GM19468 (cell line): ENCODE data around the gene TXNRD3.
A peak's percentile ranks its signal among the peaks of the same experiment; 100 is the strongest.

Experiments
- ATAC-seq: cut with Tn5 transposase; IDR thresholded peaks from one replicate; pipeline ENCODE4 v1.9.1; 2021; ENCODE audit warnings: mild to moderate bottlenecking, moderate library complexity, moderate number of reproducible peaks; ENCODE audit not compliant: unreplicated experiment; ENCODE audit errors: extremely low read depth

TXNRD3 gene

DNA sequence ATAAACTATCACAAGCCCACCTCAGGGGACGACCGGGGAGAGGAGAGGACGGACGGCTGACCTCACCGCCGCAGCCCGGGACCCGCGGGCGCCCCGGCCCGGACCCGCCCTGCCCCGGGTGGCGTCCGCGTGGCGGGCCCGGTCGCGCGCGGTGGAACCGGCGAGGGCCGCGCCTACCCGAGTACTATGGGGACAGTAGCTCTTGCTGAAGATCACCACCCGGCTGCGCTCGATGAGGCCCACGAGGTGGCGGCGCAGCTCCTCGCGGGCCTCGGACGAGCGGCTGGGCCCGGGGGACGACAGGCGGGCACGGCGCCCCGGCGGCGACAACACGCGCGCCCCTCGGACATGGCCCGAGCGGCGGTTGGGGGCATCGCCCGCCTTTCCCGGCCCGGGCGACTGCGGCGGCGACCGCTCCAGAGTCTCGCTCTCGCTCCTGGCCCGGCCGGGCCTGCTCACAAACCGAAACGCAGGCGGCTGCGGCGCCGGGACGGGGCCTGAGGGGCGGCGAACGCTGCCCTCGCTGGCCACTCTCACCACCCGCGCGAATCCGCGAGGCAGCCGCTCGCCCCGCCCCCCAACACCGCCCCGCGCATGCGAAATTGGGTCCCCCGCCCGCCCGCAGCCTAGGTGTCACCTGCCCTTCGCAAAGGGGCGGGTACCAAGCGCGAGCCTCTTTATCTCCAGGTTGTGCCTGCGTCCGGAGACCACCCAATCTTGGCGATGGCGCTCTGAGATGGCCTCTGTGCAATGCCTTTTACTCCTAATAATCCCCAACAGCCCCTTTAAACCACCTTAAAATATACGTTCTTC lies at the start of gene TXNRD3:
Gene TXNRD3, minus strand, starts transcription at position 554 of the 813 bp plus-strand sequence.
- no peak for ATAC-seq

DNA sequence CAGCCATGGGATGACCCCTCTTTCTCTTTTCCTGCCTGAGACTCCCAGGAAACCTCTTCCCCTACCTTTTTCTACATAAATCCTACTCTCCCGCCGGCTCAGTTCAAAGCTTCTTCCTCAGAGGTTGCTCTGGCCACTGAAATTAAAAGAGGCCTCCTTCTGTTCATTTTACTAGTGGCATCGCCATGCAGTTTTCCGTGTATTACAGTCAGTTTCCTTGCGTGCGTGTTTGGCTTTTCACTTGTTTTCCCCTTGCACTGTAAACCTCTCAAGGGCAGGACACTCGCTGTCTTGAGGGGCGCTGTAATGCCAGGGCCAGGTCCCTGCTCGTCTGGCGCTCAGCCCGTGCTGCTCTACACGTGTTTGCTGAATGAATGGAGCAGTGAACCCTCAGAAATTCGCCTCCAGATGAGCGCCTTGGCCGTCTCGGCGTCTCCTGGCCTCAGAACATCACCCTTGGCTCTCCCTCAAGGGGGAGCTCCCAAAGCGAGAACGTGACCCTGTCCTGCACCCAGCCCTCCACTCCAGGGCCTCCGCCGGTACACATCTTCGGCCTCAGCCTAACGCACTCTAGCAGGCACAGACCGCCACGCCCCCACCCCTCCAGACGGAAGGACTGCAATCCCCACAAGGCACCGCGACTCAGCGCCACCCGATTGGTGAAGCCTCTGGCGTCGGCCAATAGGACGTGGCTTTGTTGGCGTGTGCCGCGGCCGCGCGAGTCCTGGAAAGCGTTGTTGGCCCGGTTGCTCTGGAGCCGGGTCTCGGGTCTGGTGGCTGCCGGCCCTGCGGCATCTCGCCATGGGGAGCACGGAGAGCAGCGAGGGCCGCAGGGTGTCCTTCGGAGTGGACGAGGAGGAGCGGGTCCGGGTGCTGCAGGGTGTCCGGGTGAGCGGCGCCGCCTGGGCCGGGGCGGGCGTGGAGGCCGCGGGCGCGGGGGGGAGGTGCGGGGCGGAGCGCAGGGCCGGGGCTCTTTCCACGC lies 48.9 kb upstream of the TXNRD3 start, which contains the start of gene CHCHD6:
Gene CHCHD6, plus strand, starts transcription at position 729 of the 982 bp plus-strand sequence. Its CDS starts 73 bp downstream, at position 802.
- peak; percentile 76 for ATAC-seq

DNA sequence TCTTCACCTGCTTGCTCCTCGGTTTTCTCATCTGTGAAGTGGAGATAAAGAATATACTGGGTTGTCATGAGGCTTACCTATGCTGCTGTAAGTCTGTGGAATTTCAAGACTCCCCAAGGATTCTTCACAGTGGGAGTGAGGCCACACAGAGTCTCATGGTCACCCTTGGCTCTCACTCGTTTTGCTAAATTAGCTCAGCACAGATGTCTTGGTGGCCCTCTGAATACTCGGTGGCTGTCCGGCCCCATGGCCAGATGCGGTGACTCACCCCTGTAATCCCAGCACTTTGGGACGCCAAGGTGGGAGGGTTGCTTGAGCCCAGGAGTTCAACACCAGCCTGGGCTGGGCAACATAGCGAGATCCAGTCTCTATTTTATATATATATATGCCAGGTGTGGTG lies 44.1 kb upstream of the TXNRD3 start:
- ATAC-seq = no peak

DNA sequence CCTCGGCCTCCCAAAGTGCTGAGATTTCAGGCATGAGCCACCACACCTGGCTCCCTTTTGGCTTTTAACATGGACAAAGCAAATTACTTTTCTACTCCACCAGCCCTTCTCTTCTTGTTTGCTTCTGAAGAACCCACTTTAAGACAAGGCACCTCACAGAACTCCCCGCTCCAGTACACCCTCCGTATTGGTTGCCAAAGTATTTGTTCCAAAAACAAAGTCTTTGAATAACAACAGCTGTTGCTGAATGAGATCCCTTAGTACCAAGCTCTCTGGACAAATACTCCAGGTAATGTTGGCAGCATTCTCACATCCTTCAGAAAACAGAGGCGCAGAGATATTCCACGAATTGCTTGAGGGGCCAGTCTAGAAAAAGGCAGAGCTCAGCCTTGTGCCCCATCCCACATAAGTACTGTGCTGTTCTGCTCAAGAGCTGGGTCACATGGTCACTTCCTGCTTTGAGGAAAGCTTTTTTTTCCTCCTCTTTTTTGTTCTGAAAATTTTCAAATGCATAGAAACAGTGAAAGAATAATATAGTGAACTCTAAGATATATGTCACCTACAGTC lies 41.9 kb upstream of the TXNRD3 start:
- no peak for ATAC-seq

DNA sequence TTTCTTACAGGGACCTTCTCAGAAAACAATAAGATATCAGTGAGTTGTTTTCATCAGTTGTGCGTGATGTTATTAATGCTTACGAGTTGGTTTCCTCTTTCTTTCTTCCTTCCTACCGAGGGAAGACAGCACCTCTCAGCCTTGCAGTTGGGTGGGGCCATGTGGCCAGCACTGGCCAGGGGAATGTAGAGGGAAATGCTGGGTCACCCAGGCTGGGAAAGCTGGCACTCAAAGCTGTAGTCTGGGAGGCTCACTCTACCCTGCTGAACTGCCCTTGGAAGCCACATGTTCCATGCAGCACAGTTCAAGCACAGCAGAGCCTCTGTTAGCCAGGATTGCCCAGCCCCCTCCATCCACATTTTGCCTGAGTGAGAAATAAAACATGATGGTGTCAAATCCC lies 39.0 kb upstream of the TXNRD3 start:
- ATAC-seq = no peak

DNA sequence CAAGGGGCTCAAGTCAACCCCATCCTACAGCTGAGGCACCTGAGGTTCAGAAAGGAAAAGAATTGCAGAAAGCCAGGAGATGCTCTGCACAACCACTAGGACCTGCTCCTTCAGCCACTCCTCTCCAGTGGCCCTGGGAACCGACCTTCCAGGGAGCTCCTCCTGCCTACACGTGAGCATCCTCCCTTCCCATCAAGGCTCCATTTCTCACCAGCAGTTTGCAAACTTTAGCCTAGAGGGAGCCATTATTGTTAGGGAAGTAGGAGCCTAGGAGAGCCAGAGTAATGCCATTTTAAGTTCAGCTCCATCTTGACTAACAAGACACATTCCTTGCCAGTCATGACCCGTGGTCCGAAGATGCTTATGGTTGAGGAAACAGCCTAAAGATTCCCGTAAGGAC lies 37.9 kb upstream of the TXNRD3 start:
- ATAC-seq = no peak

DNA sequence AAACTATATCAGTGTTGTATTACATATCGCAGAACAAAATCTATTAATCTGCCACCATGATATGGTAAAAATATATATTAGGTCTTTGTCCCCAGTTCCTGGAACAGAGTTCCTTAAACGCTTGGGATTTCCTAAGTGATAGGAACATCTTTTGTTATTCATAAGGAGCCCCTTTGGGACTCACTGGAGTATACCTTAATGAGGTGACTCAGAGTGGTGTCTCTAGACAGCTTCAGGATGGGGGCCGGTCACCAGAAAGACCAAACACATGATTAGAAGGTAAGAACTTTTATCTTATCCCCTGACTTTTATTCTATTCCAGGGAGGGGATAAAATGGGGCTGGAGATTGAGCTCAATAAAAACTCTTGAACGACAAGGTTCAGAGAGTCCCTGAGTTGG lies 36.8 kb upstream of the TXNRD3 start:
- no peak for ATAC-seq

DNA sequence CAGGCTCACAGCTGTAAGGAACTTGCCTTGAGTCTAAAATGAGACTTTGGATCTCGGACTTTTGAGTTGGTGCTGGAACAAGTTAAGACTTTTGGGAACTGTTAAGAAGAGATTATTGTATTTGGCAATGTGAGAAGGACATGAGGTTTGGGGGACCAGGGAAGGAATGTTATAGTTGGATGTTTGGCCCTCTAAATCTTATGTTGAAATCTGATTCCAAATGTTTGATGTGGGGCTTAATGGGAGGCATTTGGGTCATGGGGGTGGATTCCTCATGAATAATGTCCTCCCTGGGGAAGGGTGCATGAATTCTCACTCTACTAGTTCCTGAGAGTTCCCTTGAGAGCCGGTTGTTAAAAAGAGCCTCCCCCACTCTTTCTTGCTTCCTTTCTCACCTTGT lies 30.6 kb upstream of the TXNRD3 start:
- no peak for ATAC-seq

DNA sequence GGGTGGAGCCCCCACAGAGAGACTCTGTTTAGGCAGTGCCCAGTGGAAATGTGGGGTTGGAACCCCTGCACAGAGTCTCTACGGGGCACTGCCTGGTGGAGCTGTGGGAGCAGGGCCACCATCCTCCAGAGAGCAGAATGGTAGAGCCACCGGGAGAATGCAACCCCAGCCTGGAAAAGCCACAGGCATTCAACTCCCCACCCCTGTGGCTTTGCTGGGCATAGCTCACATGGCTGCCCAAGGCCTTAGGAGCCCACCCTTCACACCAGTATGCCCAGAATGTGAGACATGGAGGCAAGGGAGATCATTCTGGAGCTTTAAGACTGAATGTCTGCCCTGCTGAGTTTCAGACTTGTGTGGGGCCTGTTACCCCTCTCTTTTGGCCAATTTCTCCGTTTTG lies 30.1 kb upstream of the TXNRD3 start:
- ATAC-seq = no peak

DNA sequence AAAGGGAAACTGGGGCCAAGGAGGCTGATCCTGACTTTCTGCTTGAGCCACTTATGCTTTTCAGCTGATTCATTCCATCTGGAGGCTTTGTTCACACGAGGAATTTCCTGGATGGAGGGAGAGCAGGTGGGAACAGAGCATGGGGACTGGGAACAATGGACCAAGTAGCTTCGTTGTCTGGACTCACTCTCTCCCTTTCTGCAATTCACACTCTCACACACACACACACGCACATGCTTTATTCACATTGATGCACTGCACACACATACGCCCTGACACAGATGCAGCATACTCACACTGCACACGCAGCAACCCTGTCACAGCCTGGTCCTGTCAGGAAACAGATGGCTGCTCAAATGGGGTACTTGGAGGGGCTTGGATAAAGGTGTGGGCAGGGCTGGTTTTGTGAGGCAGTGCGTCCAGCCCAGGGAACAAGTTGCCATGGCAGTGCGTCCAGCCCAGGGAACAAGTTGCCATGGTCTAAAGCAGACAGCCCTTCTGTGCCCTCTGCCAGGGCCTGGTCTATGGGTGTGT lies 29.4 kb upstream of the TXNRD3 start:
- ATAC-seq = no peak

DNA sequence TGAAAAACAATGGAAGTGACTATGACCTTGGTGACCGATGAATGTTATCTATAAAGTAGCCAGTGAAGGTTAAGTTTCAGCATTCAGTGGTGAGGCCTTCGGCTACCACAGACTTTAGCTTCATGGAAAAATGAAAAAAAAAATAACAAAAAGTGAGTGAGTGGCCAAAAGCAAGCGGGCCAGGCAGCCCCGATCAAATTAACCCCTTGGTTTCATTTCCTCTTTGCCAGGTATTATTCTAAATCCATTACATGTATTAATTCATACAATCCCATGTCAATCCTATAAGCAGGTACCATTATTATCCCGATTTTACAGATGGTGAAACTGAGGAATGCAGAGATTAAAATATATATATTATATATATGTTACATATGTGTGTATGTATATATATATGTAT lies 28.1 kb upstream of the TXNRD3 start:
- ATAC-seq = no peak

DNA sequence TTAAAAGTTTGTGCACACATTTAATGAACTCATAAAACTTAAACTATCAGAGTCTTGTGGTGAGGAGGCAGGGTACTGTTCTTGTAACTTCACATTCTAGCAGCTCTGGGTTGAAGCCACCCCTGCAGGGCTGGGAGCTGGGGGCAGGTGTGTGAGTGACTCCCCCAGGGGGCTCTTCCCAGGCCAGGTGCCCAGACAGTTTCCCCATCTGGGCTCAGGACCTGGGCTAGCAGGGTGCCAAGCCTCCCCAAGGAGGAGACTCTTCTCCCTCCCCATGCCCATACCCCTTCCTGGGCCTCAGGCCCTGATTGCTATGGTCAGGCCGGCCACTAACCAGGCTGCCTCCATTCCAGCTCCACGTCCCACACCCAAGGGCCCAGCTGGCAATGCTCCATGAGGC lies 27.1 kb upstream of the TXNRD3 start:
- ATAC-seq = no peak

DNA sequence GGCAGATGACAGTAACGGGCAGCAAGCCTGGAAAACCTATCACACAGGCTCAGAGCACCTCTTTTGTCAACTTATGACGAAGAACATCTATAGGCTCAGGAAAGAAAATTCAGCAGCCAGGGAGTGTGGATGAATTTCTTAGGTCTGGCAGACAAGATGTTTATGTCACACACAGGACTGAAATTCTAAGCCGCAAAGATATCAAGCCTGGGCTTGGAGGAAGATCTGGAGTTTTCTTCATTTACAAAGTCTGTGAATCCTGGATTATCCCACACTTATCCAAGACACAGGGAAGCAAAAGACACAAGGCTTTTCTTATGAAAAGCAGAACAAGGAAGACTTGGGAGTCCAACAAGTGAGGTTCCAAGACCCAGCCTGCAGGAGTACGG lies 25.7 kb upstream of the TXNRD3 start:
- no peak for ATAC-seq

DNA sequence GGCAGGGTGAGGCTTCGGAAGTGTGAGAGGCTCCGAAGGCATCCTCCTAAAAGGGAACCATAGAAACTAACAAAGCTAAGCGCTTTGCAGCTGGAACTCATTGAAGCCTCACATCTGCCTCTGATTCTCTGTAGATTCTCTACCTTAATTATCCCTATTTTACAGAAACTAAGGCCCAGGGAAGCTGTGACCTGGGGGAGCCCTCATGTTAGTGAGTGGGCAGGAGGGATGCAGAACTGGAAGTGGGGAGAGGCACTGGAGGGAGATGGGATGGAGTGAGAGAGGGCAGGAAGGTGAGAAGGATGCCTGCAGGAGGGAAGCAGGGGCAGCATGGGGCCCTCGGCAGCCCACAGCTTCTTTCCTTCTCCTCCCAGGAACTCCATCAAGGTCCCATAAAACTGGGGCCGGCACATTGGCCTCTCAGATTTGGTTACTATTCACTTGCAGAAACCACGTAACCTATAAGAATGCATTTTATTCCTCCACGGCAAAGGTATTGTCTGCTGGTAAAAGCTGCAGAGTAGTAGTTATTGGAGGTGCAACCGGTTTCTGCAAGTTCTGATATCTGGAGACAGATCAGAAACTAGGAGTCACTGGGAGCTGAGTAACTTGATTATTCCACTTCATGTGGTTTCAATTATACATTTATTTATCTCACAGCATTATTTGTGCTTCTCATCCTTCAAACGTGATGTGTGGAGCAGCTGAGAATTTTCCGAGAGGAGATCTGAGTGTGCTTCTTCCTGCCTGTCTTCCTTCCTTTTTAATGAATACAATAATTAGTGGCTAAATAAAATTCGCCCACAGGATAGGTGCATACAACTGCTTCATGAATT lies 25.1 kb upstream of the TXNRD3 start:
- no peak for ATAC-seq

DNA sequence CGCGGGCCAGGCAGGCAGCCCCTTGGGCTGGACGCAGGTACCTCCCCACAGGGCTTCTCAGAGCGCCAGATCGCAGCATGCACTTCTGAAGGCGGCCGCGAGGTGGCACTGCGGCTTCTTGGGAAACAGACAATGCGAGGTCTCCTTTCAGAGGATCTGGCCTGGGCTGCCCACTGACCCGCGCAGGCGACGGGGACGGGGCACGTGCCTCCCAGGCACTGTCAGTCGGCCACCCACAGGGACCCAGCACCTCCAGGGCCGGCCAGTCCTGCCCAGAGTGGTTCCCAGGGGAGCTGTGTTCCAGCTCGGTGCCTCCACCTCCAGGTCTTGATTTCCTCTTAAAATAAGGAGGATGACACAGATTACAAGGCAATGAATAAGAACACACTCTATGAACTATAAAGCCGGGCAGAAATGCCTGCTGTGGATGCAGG lies 24.4 kb upstream of the TXNRD3 start:
- no peak for ATAC-seq

DNA sequence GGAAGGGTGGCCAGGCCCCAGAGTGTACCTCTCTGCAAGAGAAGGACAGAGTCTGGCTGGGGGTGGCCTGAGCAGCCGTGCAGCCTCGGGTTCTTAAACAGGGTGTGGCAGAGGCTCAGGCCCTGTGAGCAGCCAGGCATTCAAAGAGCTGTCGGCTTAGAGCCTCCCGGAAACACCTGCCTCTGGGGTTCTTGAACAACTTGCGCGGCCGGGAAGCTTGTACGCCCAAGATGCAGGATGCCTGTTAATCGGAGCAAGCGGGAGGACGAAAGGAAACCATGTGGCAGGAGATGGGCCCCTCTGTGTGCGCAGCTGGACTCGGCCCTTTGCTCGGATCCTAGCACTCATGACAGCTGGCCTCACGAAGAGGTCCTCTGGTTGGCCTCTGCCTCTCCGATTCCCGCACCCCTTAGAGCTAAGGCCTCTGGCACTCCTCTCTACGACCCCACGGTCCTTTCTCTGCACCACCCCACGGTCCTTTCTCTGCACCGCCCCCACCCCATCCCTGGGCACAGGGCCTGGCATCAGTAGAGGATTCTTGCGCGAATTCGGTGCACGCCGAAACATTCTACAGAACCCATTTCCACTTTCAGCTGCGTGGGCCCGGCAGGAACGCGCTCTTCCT lies 23.9 kb upstream of the TXNRD3 start:
- ATAC-seq = no peak

DNA sequence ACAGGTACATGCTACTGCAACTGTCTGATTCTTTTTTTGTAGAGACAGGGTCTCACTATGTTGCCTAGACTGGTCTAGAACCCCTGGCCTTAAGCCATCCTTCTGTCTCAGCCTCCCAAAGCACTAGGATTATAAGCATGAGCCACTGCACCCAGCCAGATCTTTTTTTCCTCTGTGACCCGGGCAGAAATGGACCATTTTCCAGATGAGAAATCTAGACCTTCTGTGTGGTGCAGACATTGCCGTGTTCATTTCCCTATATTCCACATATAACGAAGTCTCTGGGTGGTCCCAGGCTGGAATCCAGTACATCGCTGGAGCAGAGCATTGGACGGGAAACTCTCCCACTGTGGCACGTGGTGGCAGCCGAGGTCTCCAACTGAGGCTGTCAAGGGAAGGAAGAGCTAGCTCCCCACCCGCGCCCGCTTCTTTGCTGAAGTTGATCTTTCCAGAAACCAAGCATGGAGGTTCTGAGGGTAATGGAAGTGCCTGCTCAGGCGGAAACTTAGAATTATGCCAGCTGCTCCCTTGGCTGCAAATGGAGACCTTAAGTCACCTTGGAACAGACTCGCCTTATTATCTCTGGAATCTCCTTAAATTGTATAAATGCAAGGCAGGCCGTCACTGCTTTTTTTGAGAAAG lies 23.1 kb upstream of the TXNRD3 start:
- ATAC-seq = no peak

DNA sequence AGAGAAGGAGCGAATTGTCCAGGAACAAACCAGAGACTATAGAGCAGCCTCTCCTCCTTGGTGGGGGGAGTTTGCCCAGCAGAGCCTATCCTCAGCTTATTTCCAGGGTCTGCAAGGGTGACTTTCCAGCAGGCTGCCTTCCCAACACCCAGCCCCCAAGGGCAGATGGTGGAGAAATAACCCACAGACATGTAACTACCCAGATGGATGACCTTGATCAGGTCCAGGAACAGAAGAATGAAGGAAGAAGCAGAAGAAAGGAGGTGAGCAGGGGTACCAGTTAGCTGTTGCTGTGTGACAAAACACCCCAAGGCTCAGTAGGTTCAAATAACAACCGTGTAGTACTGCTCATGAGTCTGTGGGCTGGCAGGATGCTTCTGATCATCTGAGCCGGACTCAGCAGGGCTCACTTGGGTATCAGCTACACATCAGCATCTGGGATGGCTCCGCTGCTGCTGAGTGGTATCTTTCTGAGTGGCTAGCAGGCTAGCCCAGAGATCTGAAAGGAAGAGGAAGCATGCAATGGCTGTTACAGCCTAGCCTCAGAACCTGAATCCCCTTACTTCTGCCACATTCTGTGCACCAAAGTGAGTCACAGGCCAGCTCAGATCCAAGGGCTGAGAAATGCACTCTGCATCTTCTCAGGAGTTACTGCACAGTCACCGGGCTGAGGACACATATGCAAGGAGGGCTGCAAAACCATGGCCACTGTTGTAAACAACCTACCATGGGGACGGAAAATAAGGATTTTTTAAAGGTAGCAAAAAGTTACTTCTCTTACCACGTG lies 22.2 kb upstream of the TXNRD3 start:
- ATAC-seq = no peak
